Smooth muscle cell (in vitro differentiated cells): ENCODE measurements around the gene TRAK1. TPM values are rescaled to one million over a fixed set of nuclear protein-coding genes. Genes with fewer than 3 reads are reported as not detected.

Experiments used
- DNase-seq: peaks from one replicate; lab custom pipeline; 2025; ENCODE audit not compliant: unreplicated experiment; lab: John Stamatoyannopoulos, UW
- H2AFZ ChIP-seq: fragments of 200-600 bp; sonication (generic); 2 replicates; pipeline ENCODE4 v1.6.0; 2016; ENCODE audit warnings: antibody characterized with exemption, low read depth, mild to moderate bottlenecking
- H3F3A ChIP-seq: fragments of 200-600 bp; sonication (generic); 2 replicates; pipeline ENCODE4 v1.6.0; 2017; ENCODE audit warnings: antibody characterized with exemption, low read depth
- H3K27ac ChIP-seq: fragments of 200-600 bp; sonication (generic); 2 replicates; pipeline ENCODE4 v1.5.1; 2016; ENCODE audit warnings: low read depth, mild to moderate bottlenecking
- H3K27me3 ChIP-seq: fragments of 200-600 bp; sonication (generic); 2 replicates; pipeline ENCODE4 v1.6.1; 2016; ENCODE audit warnings: low read depth, mild to moderate bottlenecking
- H3K36me3 ChIP-seq: fragments of 200-600 bp; sonication (generic); 2 replicates; pipeline ENCODE4 v1.5.1; 2016; ENCODE audit warnings: low read depth
- H3K4me1 ChIP-seq: fragments of 200-600 bp; sonication (generic); 2 replicates; pipeline ENCODE4 v1.5.1; 2016; ENCODE audit warnings: low read depth
- H3K4me2 ChIP-seq: fragments of 200-600 bp; sonication (generic); 2 replicates; pipeline ENCODE4 v1.6.0; 2016; ENCODE audit warnings: mild to moderate bottlenecking
- H3K4me3 ChIP-seq: fragments of 200-600 bp; sonication (generic); 2 replicates; pipeline ENCODE4 v1.5.1; 2016; ENCODE audit warnings: mild to moderate bottlenecking
- H3K79me2 ChIP-seq: fragments of 200-600 bp; sonication (generic); 2 replicates; pipeline ENCODE4 v1.6.0; 2016; ENCODE audit warnings: low read depth, mild to moderate bottlenecking
- H3K9ac ChIP-seq: fragments of 200-600 bp; sonication (generic); 2 replicates; pipeline ENCODE4 v1.6.0; 2016; ENCODE audit warnings: low read depth
- H3K9me3 ChIP-seq: fragments of 200-600 bp; sonication (generic); replicated peaks from 2 replicates; pipeline ENCODE4 v1.5.1; 2016; ENCODE audit warnings: low read depth
- H4K20me1 ChIP-seq: fragments of 200-600 bp; sonication (generic); 2 replicates; pipeline ENCODE4 v1.6.0; 2016; ENCODE audit warnings: low read depth
- CTCF ChIP-seq: fragments of 200-600 bp; sonication (generic); IDR thresholded peaks from 2 replicates; pipeline ENCODE4 v1.5.1; 2017; ENCODE audit warnings: borderline replicate concordance, mild to moderate bottlenecking, antibody characterized with exemption; ENCODE audit not compliant: insufficient read depth, poor library complexity, severe bottlenecking
- WGBS: methylation state at CpG from one replicate; pipeline ENCODE4 v1.1.7; 2016; ENCODE audit warnings: low lambda C conversion rate; 5-methylcytosine and 5-hydroxymethylcytosine counted together
- polyA plus RNA-seq: library from polyadenylated mRNA; unstranded; fragments of >200 nt; fragmentation: Nextera tagmentation; extraction: Ambion mirVana; gene quantifications from 2 replicates; pipeline ENCODE4 v1.2.1, GENCODE V29; 2016
- total RNA-seq: library from RNA; depleted of rRNA; stranded (reverse); fragments of >200 nt; gene quantifications from 2 replicates; pipeline ENCODE4 v1.2.3, GENCODE V29; 2014

TRAK1 gene
- total and polyA plus RNA-seq, 2 experiments from 2014 or later = 8.7 to 16.3 TPM

- no peak overlapping the region for H3K4me3 ChIP-seq
- peaks cover 64% of the 10 kb centered on the region for H3K79me2 ChIP-seq
- no peak overlapping the region for H3K9ac ChIP-seq
- peaks cover 14% of the 10 kb centered on the region for H3F3A ChIP-seq
- peak overlapping the region; percentile 85 for H3K27ac ChIP-seq
- DNase-seq = no peak
- no peaks in the 10 kb centered on the region for H3K36me3 ChIP-seq
- no peaks in the 10 kb centered on the region for H3K9me3 ChIP-seq
- no peak overlapping the region for H3K4me2 ChIP-seq
- H3K4me1 ChIP-seq = peaks cover 18% of the 10 kb centered on the region
- 96% methylated on average over 7 of the region's 7 CpGs for WGBS
- TF ChIP-seq CTCF = no peak
- peaks cover 7% of the 10 kb centered on the region for H4K20me1 ChIP-seq
- no peak overlapping the region for H2AFZ ChIP-seq
- H3K27me3 ChIP-seq = no peaks in the 10 kb centered on the region
Observed at GRCh38 chr3:42081838-42082473, 9.2 kb upstream of the TRAK1 start.

GRCh38 chr3:42084586-42084985 lies 6.6 kb upstream of the TRAK1 start:
- no peak for DNase-seq
- no peak for TF ChIP-seq CTCF
- peak overlapping the region; percentile 49 for H3K4me2 ChIP-seq
- no peaks in the 10 kb centered on the region for H3K9me3 ChIP-seq
- H3K4me1 ChIP-seq = peaks cover 17% of the 10 kb centered on the region
- no peak overlapping the region for H3K4me3 ChIP-seq
- WGBS = 34% methylated on average over 3 of the region's 3 CpGs
- H4K20me1 ChIP-seq = peaks cover 5% of the 10 kb centered on the region
- H3K27ac ChIP-seq = no peak overlapping the region
- no peaks in the 10 kb centered on the region for H3K27me3 ChIP-seq
- no peaks in the 10 kb centered on the region for H3K36me3 ChIP-seq
- peaks cover 47% of the 10 kb centered on the region for H3K79me2 ChIP-seq
- H3F3A ChIP-seq = peaks cover 14% of the 10 kb centered on the region
- H2AFZ ChIP-seq = no peak overlapping the region
- H3K9ac ChIP-seq = no peak overlapping the region

- Histone ChIP-seq H2AFZ (no peak overlapping the region), H3K4me2 (no peak overlapping the region), H3K4me1 (peaks cover 5% of the 10 kb centered on the region), H3K27ac (no peak overlapping the region), H3K79me2 (peaks cover 46% of the 10 kb centered on the region), H3K36me3 (no peaks in the 10 kb centered on the region), H3K4me3 (no peak overlapping the region), H3K9ac (no peak overlapping the region), H3F3A (peaks cover 8% of the 10 kb centered on the region), H4K20me1 (no peaks in the 10 kb centered on the region), H3K9me3 (no peaks in the 10 kb centered on the region), H3K27me3 (no peaks in the 10 kb centered on the region)
- WGBS = 97% methylated on average over 11 of the region's 11 CpGs
- no peak for TF ChIP-seq CTCF
- DNase-seq = no peak
Observed at GRCh38 chr3:42085641-42086376, 5.3 kb upstream of the TRAK1 start.
